Natural killer cell (primary cell): Measurements from ENCODE around the gene CPLX1. TPM values are rescaled to one million over a fixed set of nuclear protein-coding genes. Genes with fewer than 3 reads are reported as not detected.

Source experiments
- ATAC-seq, 3 donors: fragments of 150-1000 bp in 2 of 3; fragments of 200-7000 bp in 1 of 3; cut with Tn5 transposase; 1 replicate in 1 of 3; 2 replicates in 2 of 3; pipeline ENCODE4 v1.10.0; 2021; ENCODE audit warnings: mild to moderate bottlenecking in 2 of 3, moderate library complexity in 2 of 3
- DNase-seq, 2 donors: peaks; one replicate each; pipeline versions ENCODE4 v3.0.0 to v3.0.0-alpha.2; 2013 to 2021; ENCODE audit warnings: mixed read lengths in 1 of 2
- H3K27ac ChIP-seq: one replicate; pipeline ENCODE4 v1.5.1; 2013; ENCODE audit warnings: mild to moderate bottlenecking, low read length
- H3K27me3 ChIP-seq: one replicate; pipeline ENCODE4 v1.6.1; 2013; ENCODE audit warnings: low read length; ENCODE audit not compliant: control insufficient read depth, insufficient read depth
- H3K36me3 ChIP-seq: one replicate; pipeline ENCODE4 v1.6.1; 2013; ENCODE audit warnings: low read length; ENCODE audit not compliant: control insufficient read depth, insufficient read depth
- H3K4me1 ChIP-seq: one replicate; pipeline ENCODE4 v1.6.1; 2013; ENCODE audit warnings: low read length; ENCODE audit not compliant: control insufficient read depth, insufficient read depth
- H3K4me3 ChIP-seq: one replicate; pipeline ENCODE4 v1.5.1; 2013; ENCODE audit warnings: low read length
- H3K9me3 ChIP-seq: one replicate; pipeline ENCODE4 v1.6.1; 2013; ENCODE audit warnings: low read length; ENCODE audit not compliant: control insufficient read depth, insufficient read depth
- H3K27ac Mint-ChIP-seq, 2 donors: one replicate each; pipeline ENCODE4 v1.8.0; 2022; ENCODE audit warnings: mild to moderate bottlenecking in 2 of 2, mixed read lengths in 2 of 2, moderate library complexity in 1 of 2
- H3K27me3 Mint-ChIP-seq, 2 donors: one replicate each; pipeline ENCODE4 v1.8.0; 2022; ENCODE audit warnings: low read depth in 2 of 2, mixed read lengths in 2 of 2
- H3K36me3 Mint-ChIP-seq: one replicate; pipeline ENCODE4 v1.8.0; 2022; ENCODE audit warnings: mixed read lengths
- H3K4me1 Mint-ChIP-seq, 2 donors: one replicate each; pipeline ENCODE4 v1.8.0; 2022; ENCODE audit warnings: mixed read lengths in 2 of 2
- H3K4me3 Mint-ChIP-seq: one replicate; pipeline ENCODE4 v1.8.0; 2022; ENCODE audit warnings: mild to moderate bottlenecking, moderate library complexity, mixed read lengths
- H3K9me3 Mint-ChIP-seq, 2 donors: one replicate each; pipeline ENCODE4 v1.8.0; 2022; ENCODE audit warnings: mixed read lengths in 2 of 2
- WGBS: methylation state at CpG from one replicate; pipeline ENCODE4 v1.1.7; 2013; ENCODE audit warnings: missing lambda C conversion rate; ENCODE audit not compliant: insufficient coverage; 5-methylcytosine and 5-hydroxymethylcytosine counted together
- intact Hi-C: fragments of 100-400 bp; cut with micrococcal nuclease; formaldehyde crosslinking; loops from one replicate; pipeline ENCODE4 v1.14.2; 2022
- total RNA-seq, 4 donors: library from RNA; stranded (reverse); fragments of 120-200 nt in 1 of 4; gene quantifications; one replicate each; pipeline versions ENCODE4 v1.2.3 to v1.2.4, GENCODE V29; 2013 to 2022
- TF ChIP-seq, protein P1 (sequence below): fragments of 200-600 bp; IDR thresholded peaks from one replicate; pipeline ENCODE4 v1.8.0; 2022; ENCODE audit warnings: antibody characterized with exemption

Gene CPLX1
- total RNA-seq, 3 donors from 2014 or later (not counting 1 experiment from before 2014, with no cell fraction given), result not detected

- Histone ChIP-seq H3K9me3 (no peaks in the 10 kb centered on the region), H3K36me3 (peaks cover 31% of the 10 kb centered on the region), H3K27me3 (no peaks in the 10 kb centered on the region), H3K4me3 (no peak overlapping the region), H3K4me1 (peaks cover 21% of the 10 kb centered on the region), H3K27ac (no peak overlapping the region)
- TF ChIP-seq, protein P1, sequence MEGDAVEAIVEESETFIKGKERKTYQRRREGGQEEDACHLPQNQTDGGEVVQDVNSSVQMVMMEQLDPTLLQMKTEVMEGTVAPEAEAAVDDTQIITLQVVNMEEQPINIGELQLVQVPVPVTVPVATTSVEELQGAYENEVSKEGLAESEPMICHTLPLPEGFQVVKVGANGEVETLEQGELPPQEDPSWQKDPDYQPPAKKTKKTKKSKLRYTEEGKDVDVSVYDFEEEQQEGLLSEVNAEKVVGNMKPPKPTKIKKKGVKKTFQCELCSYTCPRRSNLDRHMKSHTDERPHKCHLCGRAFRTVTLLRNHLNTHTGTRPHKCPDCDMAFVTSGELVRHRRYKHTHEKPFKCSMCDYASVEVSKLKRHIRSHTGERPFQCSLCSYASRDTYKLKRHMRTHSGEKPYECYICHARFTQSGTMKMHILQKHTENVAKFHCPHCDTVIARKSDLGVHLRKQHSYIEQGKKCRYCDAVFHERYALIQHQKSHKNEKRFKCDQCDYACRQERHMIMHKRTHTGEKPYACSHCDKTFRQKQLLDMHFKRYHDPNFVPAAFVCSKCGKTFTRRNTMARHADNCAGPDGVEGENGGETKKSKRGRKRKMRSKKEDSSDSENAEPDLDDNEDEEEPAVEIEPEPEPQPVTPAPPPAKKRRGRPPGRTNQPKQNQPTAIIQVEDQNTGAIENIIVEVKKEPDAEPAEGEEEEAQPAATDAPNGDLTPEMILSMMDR, result no peak
- intact Hi-C loops, result no loop called here
- 97% methylated on average over 5 of the region's 5 CpGs for WGBS
- Mint-ChIP-seq H3K36me3 (no peaks in the 10 kb centered on the region), H3K9me3 (no peaks in the 10 kb centered on the region), H3K27ac (peak overlapping the region in 1 of 2 donors; percentile 31), H3K4me3 (no peak overlapping the region), H3K4me1 (peaks cover 23 to 25% of the 10 kb centered on the region in 2 donors), H3K27me3 (no peaks in the 10 kb centered on the region)
- DNase-seq (no peak), ATAC-seq (no peak)
Measured at GRCh38 chr4:770022-770421, 55.9 kb downstream of the CPLX1 start.

DNA sequence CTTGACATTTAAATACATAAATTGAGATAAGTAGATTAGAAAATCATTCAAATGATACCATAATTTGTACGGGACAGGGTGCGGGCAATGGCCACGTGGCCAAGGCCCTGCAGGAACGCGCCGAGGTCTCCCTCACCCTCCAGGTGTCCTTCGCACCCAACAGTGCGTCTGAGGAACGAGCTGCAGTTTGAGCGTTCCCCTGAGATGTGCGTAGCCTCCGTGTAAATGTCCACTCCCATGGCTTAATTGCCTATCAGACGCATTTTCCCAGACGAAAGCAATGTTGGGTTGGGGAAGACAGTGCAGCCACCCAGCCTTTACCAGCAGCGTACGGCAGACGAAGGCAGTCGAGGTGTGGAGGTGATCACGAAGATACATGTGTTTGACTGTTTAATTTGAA lies 56.4 kb downstream of the CPLX1 start:
- peaks cover 18 to 20% of the 10 kb centered on the region in 2 donors for H3K4me1 Mint-ChIP-seq
- H3K9me3 Mint-ChIP-seq, result no peaks in the 10 kb centered on the region
- no peaks in the 10 kb centered on the region for H3K36me3 Mint-ChIP-seq
- no peak for ATAC-seq
- no peak overlapping the region for H3K4me3 Mint-ChIP-seq
- peaks cover 16% of the 10 kb centered on the region for H3K4me1 ChIP-seq
- TF ChIP-seq, protein P1, result no peak
- 94% methylated on average over 19 of the region's 19 CpGs for WGBS
- DNase-seq, result no peak
- no peak overlapping the region for H3K27ac ChIP-seq
- H3K9me3 ChIP-seq, result no peaks in the 10 kb centered on the region
- H3K4me3 ChIP-seq, result no peak overlapping the region
- peaks cover 29% of the 10 kb centered on the region for H3K36me3 ChIP-seq
- peak overlapping the region in 1 of 2 donors; percentile 31 for H3K27ac Mint-ChIP-seq
- intact Hi-C loops, result no loop called here
- H3K27me3 ChIP-seq, result no peaks in the 10 kb centered on the region
- no peaks in the 10 kb centered on the region for H3K27me3 Mint-ChIP-seq

DNA sequence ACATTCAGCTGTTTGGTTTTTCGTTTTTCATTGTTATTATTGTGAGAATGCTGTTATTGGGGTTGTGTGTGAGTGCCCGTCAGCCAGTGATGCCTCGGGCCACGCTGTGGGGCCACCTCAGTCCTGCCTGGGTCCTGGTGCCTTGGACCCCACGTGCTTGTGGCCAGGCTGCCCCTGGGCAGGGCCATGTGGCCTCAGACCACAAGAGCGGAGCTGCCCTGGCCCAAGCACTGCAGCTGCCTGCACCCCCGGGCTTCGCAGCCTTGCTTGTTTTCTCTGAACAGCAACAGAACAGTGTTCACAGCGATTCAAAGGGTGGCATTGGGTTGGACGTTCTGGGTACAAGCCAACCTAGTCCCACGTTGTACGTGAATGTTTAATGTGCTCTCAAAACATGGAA lies 56.9 kb downstream of the CPLX1 start:
- Mint-ChIP-seq H3K4me1 (peaks cover 13 to 16% of the 10 kb centered on the region in 2 donors), H3K27me3 (no peaks in the 10 kb centered on the region), H3K4me3 (no peak overlapping the region), H3K36me3 (no peaks in the 10 kb centered on the region), H3K9me3 (no peaks in the 10 kb centered on the region), H3K27ac (no peak overlapping the region)
- ATAC-seq (no peak), DNase-seq (no peak)
- Histone ChIP-seq H3K4me3 (no peak overlapping the region), H3K4me1 (peaks cover 13% of the 10 kb centered on the region), H3K27ac (no peak overlapping the region), H3K36me3 (peaks cover 28% of the 10 kb centered on the region), H3K27me3 (no peaks in the 10 kb centered on the region), H3K9me3 (no peaks in the 10 kb centered on the region)
- WGBS, result 92% methylated on average over 12 of the region's 12 CpGs
- intact Hi-C loops, result no loop called here
- TF ChIP-seq, protein P1, result no peak

DNA sequence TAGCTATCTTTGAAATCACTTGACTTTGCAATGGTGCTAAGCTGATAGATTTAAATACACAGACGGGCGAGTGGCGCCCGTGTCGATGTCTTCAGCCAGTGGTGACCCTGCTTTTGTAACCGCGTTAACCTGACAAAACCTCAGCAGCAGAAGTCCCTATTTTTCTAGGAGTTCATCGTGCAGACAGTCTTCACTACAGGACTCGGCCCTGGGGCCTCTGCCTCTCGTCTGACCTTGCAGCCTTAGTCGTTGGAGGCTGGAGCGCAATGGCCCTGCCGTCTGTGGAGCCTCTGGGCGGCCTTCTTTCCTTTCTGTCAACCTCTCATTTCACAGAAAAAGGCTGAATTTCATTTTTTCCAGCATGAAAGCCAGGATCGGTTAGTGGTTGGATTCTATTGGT lies 57.9 kb downstream of the CPLX1 start:
- Histone ChIP-seq H3K27ac (no peak overlapping the region), H3K27me3 (no peaks in the 10 kb centered on the region), H3K9me3 (no peaks in the 10 kb centered on the region), H3K4me1 (peaks cover 6% of the 10 kb centered on the region), H3K36me3 (peaks cover 28% of the 10 kb centered on the region), H3K4me3 (no peak overlapping the region)
- DNase-seq (no peak), ATAC-seq (no peak)
- TF ChIP-seq, protein P1, result no peak
- H3K27ac Mint-ChIP-seq, result peak overlapping the region in 1 of 2 donors; percentile 41
- H3K27me3 Mint-ChIP-seq, result no peaks in the 10 kb centered on the region
- no peaks in the 10 kb centered on the region for H3K9me3 Mint-ChIP-seq
- no peak overlapping the region for H3K4me3 Mint-ChIP-seq
- no peaks in the 10 kb centered on the region for H3K36me3 Mint-ChIP-seq
- H3K4me1 Mint-ChIP-seq, result peaks cover 8 to 19% of the 10 kb centered on the region in 2 donors
- intact Hi-C loops, result no loop called here
- WGBS, result 98% methylated on average over 15 of the region's 15 CpGs
